Measurements from ENCODE around the gene CACNB4. TPM values are rescaled to one million over a fixed set of nuclear protein-coding genes. Genes with fewer than 3 reads are reported as not detected.
"Not testable (repeated sequence)": the region's sequence is repeated elsewhere in the genome, so short reads cannot be mapped to it uniquely, and the experiment has no call there.

The CACNB4 gene
- total and polyA plus RNA-seq, 9 of the 15 experiments (the other 6 are each of a cell fraction or from before 2014, with no cell fraction given) = 0.01 to 0.20 (median 0.04) TPM; not detected in 1

DNA sequence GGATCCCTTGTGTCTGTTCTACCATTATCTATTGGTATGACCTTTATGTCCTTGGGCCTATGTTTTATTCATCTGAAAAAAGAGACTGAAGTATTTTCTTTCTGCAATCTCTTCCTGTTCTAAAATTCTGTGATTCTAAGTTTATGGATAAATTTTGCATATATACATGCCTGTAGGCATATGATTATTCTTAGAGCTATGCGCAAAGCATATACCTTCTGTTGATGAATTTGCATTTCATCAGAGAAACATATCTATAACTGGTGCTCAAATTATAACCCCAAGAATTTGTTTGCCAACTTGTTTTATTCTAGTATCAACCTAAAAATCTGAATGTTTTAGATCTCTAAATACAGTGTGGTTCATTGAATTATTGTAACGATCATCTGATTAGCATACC is 6.7 kb downstream of the CACNB4 start (continued):
- TF ChIP-seq, protein P1, sequence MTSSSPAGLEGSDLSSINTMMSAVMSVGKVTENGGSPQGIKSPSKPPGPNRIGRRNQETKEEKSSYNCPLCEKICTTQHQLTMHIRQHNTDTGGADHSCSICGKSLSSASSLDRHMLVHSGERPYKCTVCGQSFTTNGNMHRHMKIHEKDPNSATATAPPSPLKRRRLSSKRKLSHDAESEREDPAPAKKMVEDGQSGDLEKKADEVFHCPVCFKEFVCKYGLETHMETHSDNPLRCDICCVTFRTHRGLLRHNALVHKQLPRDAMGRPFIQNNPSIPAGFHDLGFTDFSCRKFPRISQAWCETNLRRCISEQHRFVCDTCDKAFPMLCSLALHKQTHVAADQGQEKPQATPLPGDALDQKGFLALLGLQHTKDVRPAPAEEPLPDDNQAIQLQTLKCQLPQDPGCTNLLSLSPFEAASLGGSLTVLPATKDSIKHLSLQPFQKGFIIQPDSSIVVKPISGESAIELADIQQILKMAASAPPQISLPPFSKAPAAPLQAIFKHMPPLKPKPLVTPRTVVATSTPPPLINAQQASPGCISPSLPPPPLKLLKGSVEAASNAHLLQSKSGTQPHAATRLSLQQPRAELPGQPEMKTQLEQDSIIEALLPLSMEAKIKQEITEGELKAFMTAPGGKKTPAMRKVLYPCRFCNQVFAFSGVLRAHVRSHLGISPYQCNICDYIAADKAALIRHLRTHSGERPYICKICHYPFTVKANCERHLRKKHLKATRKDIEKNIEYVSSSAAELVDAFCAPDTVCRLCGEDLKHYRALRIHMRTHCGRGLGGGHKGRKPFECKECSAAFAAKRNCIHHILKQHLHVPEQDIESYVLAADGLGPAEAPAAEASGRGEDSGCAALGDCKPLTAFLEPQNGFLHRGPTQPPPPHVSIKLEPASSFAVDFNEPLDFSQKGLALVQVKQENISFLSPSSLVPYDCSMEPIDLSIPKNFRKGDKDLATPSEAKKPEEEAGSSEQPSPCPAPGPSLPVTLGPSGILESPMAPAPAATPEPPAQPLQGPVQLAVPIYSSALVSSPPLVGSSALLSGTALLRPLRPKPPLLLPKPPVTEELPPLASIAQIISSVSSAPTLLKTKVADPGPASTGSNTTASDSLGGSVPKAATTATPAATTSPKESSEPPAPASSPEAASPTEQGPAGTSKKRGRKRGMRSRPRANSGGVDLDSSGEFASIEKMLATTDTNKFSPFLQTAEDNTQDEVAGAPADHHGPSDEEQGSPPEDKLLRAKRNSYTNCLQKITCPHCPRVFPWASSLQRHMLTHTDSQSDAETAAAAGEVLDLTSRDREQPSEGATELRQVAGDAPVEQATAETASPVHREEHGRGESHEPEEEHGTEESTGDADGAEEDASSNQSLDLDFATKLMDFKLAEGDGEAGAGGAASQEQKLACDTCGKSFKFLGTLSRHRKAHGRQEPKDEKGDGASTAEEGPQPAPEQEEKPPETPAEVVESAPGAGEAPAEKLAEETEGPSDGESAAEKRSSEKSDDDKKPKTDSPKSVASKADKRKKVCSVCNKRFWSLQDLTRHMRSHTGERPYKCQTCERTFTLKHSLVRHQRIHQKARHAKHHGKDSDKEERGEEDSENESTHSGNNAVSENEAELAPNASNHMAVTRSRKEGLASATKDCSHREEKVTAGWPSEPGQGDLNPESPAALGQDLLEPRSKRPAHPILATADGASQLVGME (CRISPR knock-in tag; IDR thresholded peaks at IDR 0.05) = no peak
- TF ChIP-seq YBX1 (IDR thresholded peaks at IDR 0.05) = no peak
- TF ChIP-seq ZNF347 (CRISPR knock-in tag; IDR thresholded peaks at IDR 0.05; ENCODE audit: low read depth) = no peak

DNA sequence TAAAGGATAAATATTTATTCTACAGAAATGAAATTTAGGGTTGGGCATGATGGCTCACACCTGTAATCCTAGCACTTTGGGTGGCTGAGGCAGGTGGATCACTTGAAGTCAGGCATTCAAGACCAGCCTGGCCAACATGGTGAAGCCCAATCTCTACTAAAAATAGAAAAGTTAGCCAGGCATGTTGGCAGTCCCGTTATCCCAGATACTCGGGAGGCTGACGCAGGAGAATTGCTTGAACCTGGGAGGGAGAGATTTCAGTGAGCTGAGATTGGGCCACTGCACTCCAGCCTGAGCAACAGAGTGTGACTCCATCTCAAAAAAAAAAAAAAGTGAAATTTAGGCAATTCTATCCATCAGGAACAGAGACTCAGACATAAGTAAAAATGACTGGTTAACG is 8.1 kb downstream of the CACNB4 start:
- H3K9ac ChIP-seq (ENCODE audit: insufficient read depth in 1 of 2, low read depth in 2 of 2, low read length in 2 of 2); H3K36me3 ChIP-seq (ENCODE audit: control insufficient read depth, insufficient read depth, low read length); H3K27ac ChIP-seq (ENCODE audit: extremely low read depth, low read depth, low read length); H3K4me2 ChIP-seq (ENCODE audit: insufficient read depth, low read length); H3K79me2 ChIP-seq (ENCODE audit: control insufficient read depth, insufficient read depth, low read length); in situ Hi-C loops (cut with MboI); H3K4me1 ChIP-seq (replicated peaks in 1 of 2; ENCODE audit: control insufficient read depth in 2 of 2, insufficient read depth in 2 of 2, low read length in 2 of 2); H3K9me3 ChIP-seq (replicated peaks; ENCODE audit: control insufficient read depth, insufficient read depth, low read depth, low read length); POLR2A ChIA-PET; DNase-seq (ENCODE audit: extremely low read depth in 1 of 4, low spot score in 3 of 4); H3K9me1 ChIP-seq (ENCODE audit: control insufficient read depth, insufficient read depth, low read length); CTCF ChIA-PET (ENCODE audit: low intra/inter-chr PET ratio); H3K4me3 ChIP-seq; BruUV-seq (replicated peaks); intact Hi-C loops (cut with micrococcal nuclease); ATAC-seq; H4K20me1 ChIP-seq (replicated peaks; ENCODE audit: control insufficient read depth, insufficient read depth, low read length); H2AFZ ChIP-seq (ENCODE audit: low read depth, low read length); FAIRE-seq: not testable (repeated sequence)
- WGBS (ENCODE audit: insufficient coverage, low coverage, missing lambda C conversion rate) = 2% methylated on average over 4 of the region's 4 CpGs
- H3K27me3 ChIP-seq (ENCODE audit: control insufficient read depth in 2 of 2, insufficient read depth in 2 of 2, low read length in 2 of 2) = peaks cover 5 to 22% of the 10 kb centered on the region in 2 experiments

Data from K562 (cell line).